ENCODE results near the gene UBE2A.

UBE2A gene

DNA sequence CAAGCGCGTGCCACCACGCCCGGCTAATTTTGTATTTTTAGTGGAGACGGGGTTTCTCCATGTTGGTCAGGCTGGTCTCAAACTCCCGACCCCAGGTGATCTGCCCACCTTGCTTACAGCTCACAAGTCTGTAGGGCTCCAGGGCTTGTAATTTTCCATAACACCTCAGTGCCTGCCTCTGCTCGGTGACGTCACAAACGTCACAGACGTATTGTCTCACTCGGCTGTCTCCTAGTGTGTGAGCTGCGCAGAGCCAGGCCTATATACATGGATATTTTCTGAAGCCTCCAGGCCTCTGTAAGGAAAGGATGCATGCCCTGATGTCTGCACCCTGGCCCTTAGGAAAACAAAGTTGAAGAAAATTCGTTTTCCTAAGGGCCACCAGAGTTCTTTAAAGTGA is 40.4 kb downstream of the UBE2A start:
- no peak for DNase-seq

DNA sequence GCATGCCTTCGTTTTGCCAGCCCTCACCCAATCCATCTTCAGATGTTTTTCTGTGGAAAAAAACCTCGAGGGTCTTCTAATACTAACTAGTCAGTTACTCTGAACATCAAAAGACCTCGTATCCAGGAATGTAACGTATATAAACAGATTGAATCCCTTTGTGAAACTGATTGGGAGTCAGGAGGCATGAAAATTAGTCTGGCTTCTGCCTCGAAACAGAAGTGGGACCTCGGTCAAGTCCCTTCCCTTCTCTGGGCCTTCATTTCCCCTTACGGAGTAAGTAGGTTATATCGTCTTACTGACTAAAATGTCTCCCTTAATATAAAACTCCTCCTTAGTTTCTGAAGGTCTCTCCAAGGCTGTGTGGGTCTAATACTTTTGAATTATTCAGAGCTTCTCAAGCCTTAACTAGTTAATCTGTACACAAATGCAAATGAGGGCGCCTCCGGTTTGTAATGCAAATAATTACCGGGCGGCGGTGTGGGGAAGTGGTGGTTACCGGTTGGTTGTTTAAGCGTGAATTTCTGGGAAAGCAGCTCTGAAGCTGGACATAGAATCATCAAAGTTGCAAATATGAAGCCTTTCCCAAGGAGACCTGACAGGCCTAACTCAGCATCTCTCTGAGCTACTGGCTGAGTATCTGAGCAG is 43.3 kb downstream of the UBE2A start:
- DNase-seq: no peak

DNA sequence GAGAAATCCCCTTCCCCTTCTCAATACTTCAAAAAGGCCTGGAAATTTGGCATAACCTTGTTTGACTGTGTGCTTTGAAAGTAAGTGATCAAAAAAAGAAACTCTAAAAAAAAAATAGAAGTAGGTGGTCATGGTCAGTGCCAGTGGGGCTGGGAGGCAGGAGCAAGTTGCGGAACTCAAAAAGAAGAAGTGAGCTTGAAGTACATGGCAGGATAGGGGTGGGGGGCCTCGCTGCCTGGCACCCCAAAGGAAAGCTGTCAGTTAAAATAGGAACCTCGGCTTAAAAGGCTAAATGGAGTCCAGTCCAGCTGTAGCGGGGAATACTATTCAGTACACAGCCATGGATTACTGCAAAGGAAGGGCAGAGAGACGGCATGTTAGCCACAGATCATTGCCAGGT is 44.1 kb downstream of the UBE2A start:
- DNase-seq: no peak

DNA sequence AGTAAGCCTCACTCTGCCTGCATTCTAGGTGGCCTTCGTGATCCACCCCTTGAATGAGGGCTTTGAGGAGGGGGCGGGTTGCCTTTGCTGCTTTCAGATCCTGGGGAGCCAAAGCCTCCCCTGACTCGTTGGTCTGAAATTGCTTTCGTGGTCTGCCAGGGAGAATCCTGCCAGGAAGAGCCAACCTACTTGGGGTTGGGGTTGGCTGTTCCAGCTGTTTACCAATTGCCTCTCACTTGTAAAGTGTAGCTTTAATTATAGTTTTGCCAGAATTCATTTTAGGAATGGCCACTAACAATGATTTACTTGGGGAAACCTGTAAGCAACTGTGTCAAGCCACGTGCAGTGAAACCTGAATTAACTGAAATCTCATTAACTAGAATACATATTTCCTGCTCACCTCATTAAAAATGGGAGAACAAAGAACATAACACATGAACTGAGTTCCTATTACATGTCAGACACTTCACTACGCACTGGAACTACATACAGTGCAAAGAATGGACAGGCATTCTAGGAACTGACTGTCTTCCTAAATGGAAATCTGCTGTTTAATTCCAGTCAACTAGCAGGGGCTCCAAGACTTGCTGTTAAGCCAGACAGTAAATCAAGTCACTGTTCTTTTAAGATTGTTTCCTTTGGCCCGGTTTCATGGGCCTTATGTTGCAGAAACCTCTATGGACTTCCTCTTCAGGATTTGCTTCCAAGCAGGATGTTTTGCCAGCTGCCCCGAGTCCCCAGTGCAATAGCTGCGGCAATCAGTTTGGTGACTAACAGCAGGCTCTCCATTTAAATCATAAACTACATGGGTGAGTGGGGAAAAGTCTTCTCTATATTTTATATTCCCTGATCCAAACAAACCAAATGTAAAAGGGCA is 48.2 kb downstream of the UBE2A start:
- DNase-seq: peak; percentile 73

DNA sequence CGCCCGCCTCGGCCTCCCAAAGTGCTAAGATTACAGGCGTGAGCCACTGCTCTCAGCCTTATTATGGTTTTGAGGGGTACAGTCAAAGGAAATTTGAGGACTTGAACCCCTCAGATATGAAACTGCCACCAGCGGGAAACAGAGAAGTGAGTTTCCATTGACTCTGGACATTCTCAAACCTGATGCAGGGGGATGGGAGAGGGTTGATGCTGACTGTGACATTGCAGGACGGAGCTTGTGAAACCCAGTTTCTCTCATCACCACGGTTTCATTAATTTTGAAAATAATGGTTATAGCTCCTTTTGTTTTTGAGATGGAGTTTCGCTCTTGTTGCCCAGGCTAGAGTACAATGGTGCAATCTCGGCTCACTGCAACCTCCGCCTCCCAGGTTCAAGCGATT is 50.1 kb downstream of the UBE2A start:
- no peak for DNase-seq

DNA sequence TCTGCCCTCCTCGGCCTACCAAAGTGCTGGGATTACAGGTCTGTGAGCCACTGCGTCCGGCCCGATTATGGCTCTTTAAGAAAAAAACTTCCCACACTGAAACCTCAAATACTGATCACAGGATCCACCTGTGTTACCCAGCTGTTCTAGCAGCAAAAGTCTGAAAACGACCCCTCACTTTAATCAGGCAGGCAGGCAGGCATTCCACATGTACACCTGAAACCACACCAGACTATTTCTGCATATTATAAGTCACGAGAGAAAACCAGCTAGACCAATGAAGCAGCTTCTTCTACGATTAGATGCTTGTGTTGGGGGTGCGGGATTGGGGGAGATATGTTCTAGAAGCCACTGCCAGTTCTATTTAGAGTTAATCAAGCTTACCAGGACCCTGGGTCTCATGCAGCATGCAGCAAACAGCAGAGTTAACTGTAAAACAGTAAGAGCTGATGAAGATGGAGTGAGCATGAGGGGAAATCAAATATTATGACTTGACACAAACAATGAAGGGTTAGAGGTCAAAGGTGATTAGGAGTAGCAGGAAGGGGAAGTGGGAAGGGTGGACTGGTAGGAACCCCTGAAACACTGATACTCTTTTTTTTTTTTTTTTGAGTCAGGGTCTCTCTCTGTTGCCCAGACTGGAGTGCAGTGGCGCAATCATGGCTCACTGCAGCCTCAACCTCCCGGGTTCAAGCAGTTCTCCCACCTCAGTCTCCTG is 50.7 kb downstream of the UBE2A start:
- no peak for DNase-seq

DNA sequence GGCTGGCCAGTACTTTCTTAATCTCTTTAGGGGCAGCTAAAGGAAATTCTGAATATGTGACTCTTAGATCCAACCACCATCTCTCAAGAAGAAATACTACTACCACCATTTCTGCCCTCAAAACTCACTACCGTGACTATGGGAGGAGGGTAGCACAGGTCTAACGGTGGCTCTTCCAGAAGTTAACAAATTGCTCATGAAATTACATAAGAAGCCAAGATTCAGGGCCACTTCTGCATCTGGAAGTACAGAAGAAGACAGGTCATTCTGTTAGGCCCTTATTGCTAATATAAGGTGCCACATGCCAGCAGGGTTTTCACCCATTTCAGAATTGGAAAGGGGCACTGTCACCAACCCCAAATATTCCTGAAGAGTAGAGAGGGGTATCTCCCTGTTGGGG is 51.5 kb downstream of the UBE2A start:
- no peak for DNase-seq

All from fibroblast of skin of right quadriceps (primary cell).